RWPE2 (cell line): ENCODE results near the gene ANP32E.

Experiments used
- ATAC-seq: fragments of 200-7000 bp; cut with Tn5 transposase; 3 replicates; pipeline ENCODE4 v1.9.1; 2021; ENCODE audit warnings: low read depth
- DNase-seq: peaks from one replicate; pipeline ENCODE4 v3.0.0-alpha.2; 2020; ENCODE audit warnings: low spot score
- H3K27ac ChIP-seq: fragments of 450-650 bp; 2 replicates; pipeline ENCODE4 v1.5.1; 2017; ENCODE audit warnings: mild to moderate bottlenecking; ENCODE audit not compliant: poor library complexity, severe bottlenecking
- H3K27me3 ChIP-seq: fragments of 250-450 bp; sonication (Bioruptor Pico); 2 replicates; pipeline ENCODE4 v1.5.1; 2021; ENCODE audit warnings: mild to moderate bottlenecking, moderate library complexity; ENCODE audit not compliant: insufficient read depth, poor library complexity, severe bottlenecking
- H3K36me3 ChIP-seq: fragments of 250-450 bp; sonication (Bioruptor Pico); 2 replicates; pipeline ENCODE4 v1.5.1; 2020; ENCODE audit warnings: low read depth, mild to moderate bottlenecking, moderate library complexity
- H3K4me1 ChIP-seq: fragments of 250-450 bp; sonication (Bioruptor Pico); 2 replicates; pipeline ENCODE4 v1.5.1; 2021; ENCODE audit warnings: mild to moderate bottlenecking, moderate library complexity; ENCODE audit not compliant: insufficient read depth, poor library complexity, severe bottlenecking
- H3K4me3 ChIP-seq: fragments of 250-450 bp; sonication (Bioruptor Pico); 2 replicates; pipeline ENCODE4 v1.5.1; 2021; ENCODE audit warnings: mild to moderate bottlenecking, moderate library complexity; ENCODE audit not compliant: severe bottlenecking
- H3K9me3 ChIP-seq: fragments of 250-450 bp; sonication (Bioruptor Pico); 2 replicates; pipeline ENCODE4 v1.5.1; 2021; ENCODE audit warnings: mild to moderate bottlenecking, moderate library complexity; ENCODE audit not compliant: severe bottlenecking
- CTCF ChIP-seq: fragments of 450-650 bp; IDR thresholded peaks from one replicate; pipeline ENCODE4 v1.5.1; 2017; ENCODE audit warnings: mild to moderate bottlenecking, moderate library complexity; ENCODE audit not compliant: poor library complexity, severe bottlenecking

The ANP32E gene

GRCh38 chr1:150262388-150263320, 26.7 kb upstream of the ANP32E start:
- H3K27me3 ChIP-seq: no peaks in the 10 kb centered on the region

GRCh38 chr1:150261367-150261766, 25.5 kb upstream of the ANP32E start:
- Histone ChIP-seq H3K27ac (peak overlapping the region; percentile 96), H3K27me3 (no peaks in the 10 kb centered on the region), H3K4me3 (no peak overlapping the region), H3K36me3 (peaks cover 18% of the 10 kb centered on the region), H3K4me1 (peaks cover 40% of the 10 kb centered on the region), H3K9me3 (no peaks in the 10 kb centered on the region)
- no peak for TF ChIP-seq CTCF
- no peak for DNase-seq
- ATAC-seq: no peak

More at GRCh38 chr1:150262388-150263320, 26.7 kb upstream of the ANP32E start:
- TF ChIP-seq CTCF: peak; percentile 9
- Histone ChIP-seq H3K4me1 (peaks cover 39% of the 10 kb centered on the region), H3K27ac (peak overlapping the region; percentile 96), H3K36me3 (peaks cover 29% of the 10 kb centered on the region), H3K9me3 (no peaks in the 10 kb centered on the region), H3K4me3 (no peak overlapping the region)
- DNase-seq (no peak), ATAC-seq (peak; percentile 65)

GRCh38 chr1:150259758-150260669, 24.1 kb upstream of the ANP32E start:
- Histone ChIP-seq H3K27me3 (no peaks in the 10 kb centered on the region), H3K4me3 (no peak overlapping the region), H3K27ac (peak overlapping the region; percentile 96), H3K9me3 (no peaks in the 10 kb centered on the region), H3K36me3 (peaks cover 6% of the 10 kb centered on the region), H3K4me1 (peaks cover 44% of the 10 kb centered on the region)
- no peak for TF ChIP-seq CTCF
- ATAC-seq (peak; percentile 75), DNase-seq (peak; percentile 85)

- Histone ChIP-seq H3K9me3 (no peaks in the 10 kb centered on the region), H3K36me3 (no peaks in the 10 kb centered on the region), H3K27ac (peak overlapping the region; percentile 96), H3K27me3 (no peaks in the 10 kb centered on the region), H3K4me1 (peaks cover 44% of the 10 kb centered on the region), H3K4me3 (no peak overlapping the region)
- no peak for DNase-seq
- TF ChIP-seq CTCF: no peak
- ATAC-seq: no peak
These were observed 23.3 kb upstream of the ANP32E start for GRCh38 chr1:150259217-150259616.
